ENCODE data around the gene CA9.

Gene CA9

GRCh38 chr9:35696520-35697215, 22.9 kb downstream of the CA9 start:
- no peak for DNase-seq

GRCh38 chr9:35697486-35697885, 23.8 kb downstream of the CA9 start:
- DNase-seq = no peak

GRCh38 chr9:35698231-35698630, 24.5 kb downstream of the CA9 start:
- DNase-seq = no peak

- DNase-seq = no peak
Observed at GRCh38 chr9:35700031-35700430, 26.3 kb downstream of the CA9 start.

- DNase-seq = no peak
Observed at GRCh38 chr9:35700942-35701341, 27.2 kb downstream of the CA9 start.

- no peak for DNase-seq
Observed at GRCh38 chr9:35702696-35703095, 29.0 kb downstream of the CA9 start.

- no peak for DNase-seq
Observed at GRCh38 chr9:35703906-35704672, 30.4 kb downstream of the CA9 start.

- no peak for DNase-seq
Observed at GRCh38 chr9:35705372-35705771, 31.6 kb downstream of the CA9 start.

- DNase-seq = no peak
Observed at GRCh38 chr9:35705836-35706430, 32.2 kb downstream of the CA9 start.

- DNase-seq = no peak
Observed at GRCh38 chr9:35706951-35707350, 33.2 kb downstream of the CA9 start.

- no peak for DNase-seq
Observed at GRCh38 chr9:35708146-35708545, 34.4 kb downstream of the CA9 start.

GRCh38 chr9:35710818-35711500, 37.2 kb downstream of the CA9 start:
- no peak for DNase-seq

GRCh38 chr9:35711501-35712428, 38.0 kb downstream of the CA9 start:
- no peak for DNase-seq

- DNase-seq = no peak
Observed at GRCh38 chr9:35712762-35713400, 39.2 kb downstream of the CA9 start.

GRCh38 chr9:35713578-35713977, 39.9 kb downstream of the CA9 start:
- no peak for DNase-seq

GRCh38 chr9:35714123-35714522, 40.4 kb downstream of the CA9 start:
- DNase-seq = no peak

GRCh38 chr9:35714579-35715252, 41.0 kb downstream of the CA9 start:
- no peak for DNase-seq

- no peak for DNase-seq
Observed at GRCh38 chr9:35716230-35716629, 42.5 kb downstream of the CA9 start.

GRCh38 chr9:35717132-35717870, 43.6 kb downstream of the CA9 start:
- DNase-seq = no peak

- DNase-seq = no peak
Observed at GRCh38 chr9:35718721-35719511, 45.2 kb downstream of the CA9 start.
